VCaP (cell line): ENCODE data around the gene KLHL2.

Source experiments
- H3K27ac ChIP-seq: fragments of 450-650 bp; 2 replicates; pipeline ENCODE4 v1.5.1; 2017
- TF ChIP-seq, protein P1 (sequence below): fragments of 450-650 bp; conservative IDR thresholded peaks from 2 replicates; pipeline ENCODE4 v1.5.1; 2017; ENCODE audit warnings: mild to moderate bottlenecking, moderate library complexity

The KLHL2 gene

GRCh38 chr4:165301833-165302232, 94.5 kb downstream of the KLHL2 start:
- H3K27ac ChIP-seq: no peak overlapping the region
- TF ChIP-seq, protein P1, sequence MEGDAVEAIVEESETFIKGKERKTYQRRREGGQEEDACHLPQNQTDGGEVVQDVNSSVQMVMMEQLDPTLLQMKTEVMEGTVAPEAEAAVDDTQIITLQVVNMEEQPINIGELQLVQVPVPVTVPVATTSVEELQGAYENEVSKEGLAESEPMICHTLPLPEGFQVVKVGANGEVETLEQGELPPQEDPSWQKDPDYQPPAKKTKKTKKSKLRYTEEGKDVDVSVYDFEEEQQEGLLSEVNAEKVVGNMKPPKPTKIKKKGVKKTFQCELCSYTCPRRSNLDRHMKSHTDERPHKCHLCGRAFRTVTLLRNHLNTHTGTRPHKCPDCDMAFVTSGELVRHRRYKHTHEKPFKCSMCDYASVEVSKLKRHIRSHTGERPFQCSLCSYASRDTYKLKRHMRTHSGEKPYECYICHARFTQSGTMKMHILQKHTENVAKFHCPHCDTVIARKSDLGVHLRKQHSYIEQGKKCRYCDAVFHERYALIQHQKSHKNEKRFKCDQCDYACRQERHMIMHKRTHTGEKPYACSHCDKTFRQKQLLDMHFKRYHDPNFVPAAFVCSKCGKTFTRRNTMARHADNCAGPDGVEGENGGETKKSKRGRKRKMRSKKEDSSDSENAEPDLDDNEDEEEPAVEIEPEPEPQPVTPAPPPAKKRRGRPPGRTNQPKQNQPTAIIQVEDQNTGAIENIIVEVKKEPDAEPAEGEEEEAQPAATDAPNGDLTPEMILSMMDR: no peak

GRCh38 chr4:165302658-165303057, 95.3 kb downstream of the KLHL2 start:
- no peak overlapping the region for H3K27ac ChIP-seq
- TF ChIP-seq, protein P1: no peak

DNA sequence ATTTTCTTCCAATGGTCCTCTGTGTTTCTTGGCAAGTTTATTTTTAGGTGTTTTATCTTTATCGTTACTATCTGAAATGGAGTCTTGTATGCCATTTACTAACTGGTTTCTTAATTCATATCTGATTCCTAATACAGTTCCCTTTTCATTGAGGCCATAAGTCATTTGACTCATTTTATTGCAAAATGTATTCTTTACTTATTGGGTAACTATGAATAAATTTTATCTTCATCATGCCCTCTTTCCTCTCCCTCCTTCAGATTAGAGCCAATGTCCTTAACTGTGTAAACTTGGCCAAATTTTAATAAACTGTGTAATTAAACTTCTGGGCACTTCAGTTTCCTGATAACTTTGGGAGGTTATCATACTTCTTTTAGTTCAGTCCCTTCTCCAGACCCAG, 100.8 kb downstream of the KLHL2 start:
- TF ChIP-seq, protein P1: no peak
- H3K27ac ChIP-seq: peak overlapping the region; percentile 44

- TF ChIP-seq, protein P1: no peak
- peak overlapping the region; percentile 44 for H3K27ac ChIP-seq
Measured at GRCh38 chr4:165308606-165309005, 101.2 kb downstream of the KLHL2 start.

DNA sequence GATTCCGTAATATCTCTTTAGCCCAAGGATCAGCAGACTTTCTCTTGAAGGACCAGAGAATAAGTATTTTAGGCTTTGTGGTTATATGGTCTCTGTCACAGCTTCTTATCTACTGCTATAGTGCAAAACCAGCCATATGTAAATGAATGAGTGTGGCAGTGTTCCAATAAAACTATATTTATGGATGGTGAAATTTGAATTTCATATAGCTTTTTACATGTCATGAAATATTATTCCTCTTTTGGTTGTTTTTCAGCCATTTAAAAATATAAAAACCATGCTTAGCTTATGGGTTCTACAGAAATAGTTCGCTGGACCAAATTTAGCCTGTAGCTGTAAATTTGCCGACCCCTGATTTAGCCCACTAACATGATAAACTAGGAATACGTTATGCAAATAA, 102.1 kb downstream of the KLHL2 start:
- TF ChIP-seq, protein P1: no peak
- H3K27ac ChIP-seq: peak overlapping the region; percentile 44

DNA sequence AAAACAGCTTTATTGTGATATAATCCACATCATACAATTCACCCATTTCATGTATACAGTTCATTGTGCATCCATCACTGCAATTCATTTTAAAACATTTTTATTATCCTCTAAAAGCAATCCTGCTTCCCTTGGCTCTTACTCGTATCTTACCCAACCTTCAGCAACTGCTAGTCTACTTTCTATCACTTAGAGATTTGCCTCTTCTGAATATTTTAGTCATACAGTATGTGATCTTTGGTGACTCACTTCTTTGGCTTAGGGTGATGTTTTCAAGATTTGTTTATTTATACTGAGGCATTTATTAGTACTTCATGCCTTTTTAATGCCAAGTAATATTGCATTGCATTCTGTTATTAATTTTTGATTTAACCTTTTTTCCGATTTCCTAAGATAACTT, 105.1 kb downstream of the KLHL2 start:
- H3K27ac ChIP-seq: no peak overlapping the region
- TF ChIP-seq, protein P1: no peak

GRCh38 chr4:165319030-165319429, 111.7 kb downstream of the KLHL2 start:
- TF ChIP-seq, protein P1: no peak
- H3K27ac ChIP-seq: no peak overlapping the region

GRCh38 chr4:165319509-165319908, 112.1 kb downstream of the KLHL2 start:
- TF ChIP-seq, protein P1: no peak
- no peak overlapping the region for H3K27ac ChIP-seq
